ENCODE data around the gene SLC50A1.

Gene SLC50A1

GRCh38 chr1:155185783-155186066 lies 50.1 kb downstream of the SLC50A1 start:
- DNase-seq, result no peak

DNA sequence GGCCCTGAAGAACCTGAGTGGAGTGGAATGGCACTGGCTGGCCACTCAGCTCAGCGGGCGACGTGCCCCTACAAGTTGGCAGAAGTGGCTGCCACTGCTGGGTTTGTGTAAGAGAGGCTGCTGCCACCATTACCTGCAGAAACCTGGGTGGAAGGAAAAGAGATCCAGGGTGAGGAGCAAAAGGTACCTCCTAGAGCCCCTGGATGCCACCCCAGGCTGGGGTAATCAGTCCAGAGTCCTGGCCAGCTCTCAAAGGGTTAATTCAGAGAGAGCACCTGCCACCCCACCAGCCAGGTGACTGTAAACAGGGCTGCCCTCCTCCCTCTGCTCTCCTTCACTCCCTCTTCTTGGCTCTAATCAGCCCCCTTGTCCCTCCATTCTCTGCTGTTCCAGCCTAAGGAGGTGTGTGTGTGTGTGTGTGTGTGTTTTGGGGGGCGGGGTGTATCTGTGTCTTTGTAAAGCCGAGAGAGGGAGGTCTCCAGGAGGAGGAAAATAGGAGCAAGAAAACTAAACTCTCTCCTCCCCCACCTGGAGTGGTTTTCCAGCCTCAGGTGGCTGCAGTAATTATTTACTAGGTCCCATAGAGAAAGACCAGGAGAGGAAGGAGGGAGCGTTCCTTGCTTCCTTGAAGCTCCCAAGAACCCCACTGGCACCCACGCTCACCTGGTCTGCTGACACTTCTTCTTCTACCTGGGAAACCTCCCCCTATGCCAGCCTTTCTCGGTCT lies 50.6 kb downstream of the SLC50A1 start:
- DNase-seq, result no peak

DNA sequence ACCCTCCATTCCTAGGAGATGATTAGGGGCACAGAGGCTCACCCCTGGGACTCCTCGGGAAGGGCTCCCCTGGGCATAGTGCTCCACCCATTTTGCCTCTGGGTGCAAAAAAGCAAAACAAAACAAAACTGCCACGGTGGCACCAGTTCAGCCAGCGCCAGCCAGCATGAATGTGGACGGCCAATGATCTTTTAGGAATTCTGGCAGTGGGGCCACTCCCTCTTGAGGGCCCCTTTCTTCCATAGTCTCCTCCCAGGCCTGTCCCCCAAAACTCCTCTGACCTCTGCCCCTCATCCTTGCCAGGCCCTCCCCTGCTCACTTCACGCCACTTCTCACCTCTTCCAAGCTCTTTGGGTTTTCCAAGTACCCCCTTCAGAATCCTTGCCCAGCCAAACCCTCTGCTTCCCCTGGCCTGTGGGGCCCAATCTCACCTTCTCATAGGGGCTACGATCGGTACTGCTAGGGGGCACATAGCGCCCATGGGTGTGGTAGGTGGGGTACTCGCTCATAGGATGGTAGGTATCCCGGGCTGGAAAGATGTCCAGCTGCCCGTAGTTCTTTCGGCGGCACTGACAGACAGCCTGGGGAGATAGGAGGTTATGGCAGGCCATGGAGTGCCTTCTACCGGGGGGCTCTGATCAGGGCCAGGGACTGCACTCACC lies 51.3 kb downstream of the SLC50A1 start:
- DNase-seq, result no peak

DNA sequence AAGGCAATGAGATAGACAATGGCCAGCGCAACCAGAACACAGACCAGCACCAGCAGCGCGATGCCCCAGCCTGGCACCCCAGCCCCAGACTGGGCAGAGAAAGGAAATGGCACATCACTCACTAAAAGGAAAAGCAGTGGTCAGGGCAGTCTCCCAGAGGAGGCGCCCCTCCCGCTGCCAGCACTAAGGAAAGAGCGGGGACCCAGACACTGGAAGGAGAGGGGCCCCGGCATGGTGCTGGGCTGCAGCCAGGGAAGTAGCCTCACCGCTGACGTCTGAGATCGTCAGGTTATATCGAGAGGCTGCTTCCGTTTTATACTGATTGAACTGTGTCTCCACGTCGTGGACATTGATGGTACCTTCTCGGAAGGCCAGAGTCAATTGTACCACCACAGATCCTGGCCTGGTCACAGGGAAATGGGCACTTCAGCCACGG lies 51.8 kb downstream of the SLC50A1 start:
- DNase-seq, result no peak

- no peak for DNase-seq
These were observed 52.6 kb downstream of the SLC50A1 start for GRCh38 chr1:155188268-155188667.
